Endothelial cell (in vitro differentiated cells): ENCODE measurements around the gene GBX1. TPM values are rescaled to one million over a fixed set of nuclear protein-coding genes. Genes with fewer than 3 reads are reported as not detected.

Experiments used
- DNase-seq: peaks from one replicate; pipeline ENCODE4 v3.0.0; 2021; ENCODE audit warnings: low spot score
- H3K27ac Mint-ChIP-seq: one replicate; pipeline ENCODE4 v1.8.0; 2021; ENCODE audit warnings: mixed read lengths, inconsistent platforms; ENCODE audit not compliant: unreplicated experiment
- H3K27me3 Mint-ChIP-seq: one replicate; pipeline ENCODE4 v1.8.0; 2021; ENCODE audit warnings: mild to moderate bottlenecking, moderate library complexity, mixed read lengths, inconsistent platforms; ENCODE audit not compliant: unreplicated experiment
- H3K36me3 Mint-ChIP-seq: one replicate; pipeline ENCODE4 v1.8.0; 2021; ENCODE audit warnings: mild to moderate bottlenecking, low read depth, mixed read lengths, inconsistent platforms; ENCODE audit not compliant: unreplicated experiment
- H3K4me1 Mint-ChIP-seq: one replicate; pipeline ENCODE4 v1.8.0; 2021; ENCODE audit warnings: mild to moderate bottlenecking, mixed read lengths, inconsistent platforms; ENCODE audit not compliant: unreplicated experiment
- H3K4me3 Mint-ChIP-seq: one replicate; pipeline ENCODE4 v1.8.0; 2021; ENCODE audit warnings: mild to moderate bottlenecking, mixed read lengths, inconsistent platforms; ENCODE audit not compliant: unreplicated experiment
- H3K9me3 Mint-ChIP-seq: one replicate; pipeline ENCODE4 v1.8.0; 2021; ENCODE audit warnings: mixed read lengths, inconsistent platforms; ENCODE audit not compliant: unreplicated experiment
- CTCF ChIP-seq: fragments of 200-600 bp; sonication (generic); IDR thresholded peaks from one replicate; pipeline ENCODE4 v1.5.0; 2021; ENCODE audit warnings: antibody characterized with exemption; ENCODE audit not compliant: unreplicated experiment
- total RNA-seq: library from RNA; stranded (reverse); fragmentation: NEBNext Ultra II Directional; extraction: Animal tissue kit (Norgen Biotek cat#: 25700); gene quantifications from one replicate; pipeline ENCODE4 v1.2.1, GENCODE V29; 2021; ENCODE audit not compliant: unreplicated experiment

Gene GBX1
- total RNA-seq, 1 donor from 2014 or later: 13.8 TPM

GRCh38 chr7:151206914-151207313 is 39.4 kb upstream of the GBX1 start:
- H3K27ac Mint-ChIP-seq: no peak overlapping the region
- H3K36me3 Mint-ChIP-seq: peaks cover 4% of the 10 kb centered on the region
- peaks cover 7% of the 10 kb centered on the region for H3K27me3 Mint-ChIP-seq
- no peaks in the 10 kb centered on the region for H3K4me1 Mint-ChIP-seq
- H3K4me3 Mint-ChIP-seq: peak overlapping the region; percentile 18
- DNase-seq: no peak
- TF ChIP-seq CTCF: no peak
- H3K9me3 Mint-ChIP-seq: no peaks in the 10 kb centered on the region

- DNase-seq: no peak
- Mint-ChIP-seq H3K4me3 (no peak overlapping the region), H3K36me3 (no peaks in the 10 kb centered on the region), H3K4me1 (no peaks in the 10 kb centered on the region), H3K27me3 (peaks cover 7% of the 10 kb centered on the region), H3K9me3 (no peaks in the 10 kb centered on the region), H3K27ac (no peak overlapping the region)
- TF ChIP-seq CTCF: no peak
Measured at GRCh38 chr7:151205730-151206129, 38.2 kb upstream of the GBX1 start.

GRCh38 chr7:151204383-151205032 is 37.0 kb upstream of the GBX1 start:
- Mint-ChIP-seq H3K27ac (no peak overlapping the region), H3K36me3 (no peaks in the 10 kb centered on the region), H3K4me3 (no peak overlapping the region), H3K27me3 (peaks cover 7% of the 10 kb centered on the region), H3K4me1 (no peaks in the 10 kb centered on the region), H3K9me3 (no peaks in the 10 kb centered on the region)
- DNase-seq: no peak
- TF ChIP-seq CTCF: no peak

- Mint-ChIP-seq H3K27ac (no peak overlapping the region), H3K4me3 (no peak overlapping the region), H3K4me1 (no peaks in the 10 kb centered on the region), H3K9me3 (no peaks in the 10 kb centered on the region), H3K27me3 (peaks cover 5% of the 10 kb centered on the region), H3K36me3 (no peaks in the 10 kb centered on the region)
- no peak for DNase-seq
- no peak for TF ChIP-seq CTCF
Measured at GRCh38 chr7:151202836-151203235, 35.3 kb upstream of the GBX1 start.

- no peak for TF ChIP-seq CTCF
- H3K4me1 Mint-ChIP-seq: no peaks in the 10 kb centered on the region
- no peaks in the 10 kb centered on the region for H3K9me3 Mint-ChIP-seq
- no peak overlapping the region for H3K27ac Mint-ChIP-seq
- H3K36me3 Mint-ChIP-seq: no peaks in the 10 kb centered on the region
- H3K27me3 Mint-ChIP-seq: peaks cover 5% of the 10 kb centered on the region
- no peak for DNase-seq
- no peak overlapping the region for H3K4me3 Mint-ChIP-seq
Measured at GRCh38 chr7:151201751-151202150, 34.3 kb upstream of the GBX1 start.
